GM18511 (cell line): ENCODE data around the gene ZNF530.

Experiments
- ATAC-seq: cut with Tn5 transposase; IDR thresholded peaks from one replicate; pipeline ENCODE4 v1.9.1; 2021; ENCODE audit warnings: mild to moderate bottlenecking, moderate library complexity; ENCODE audit not compliant: unreplicated experiment

The ZNF530 gene

DNA sequence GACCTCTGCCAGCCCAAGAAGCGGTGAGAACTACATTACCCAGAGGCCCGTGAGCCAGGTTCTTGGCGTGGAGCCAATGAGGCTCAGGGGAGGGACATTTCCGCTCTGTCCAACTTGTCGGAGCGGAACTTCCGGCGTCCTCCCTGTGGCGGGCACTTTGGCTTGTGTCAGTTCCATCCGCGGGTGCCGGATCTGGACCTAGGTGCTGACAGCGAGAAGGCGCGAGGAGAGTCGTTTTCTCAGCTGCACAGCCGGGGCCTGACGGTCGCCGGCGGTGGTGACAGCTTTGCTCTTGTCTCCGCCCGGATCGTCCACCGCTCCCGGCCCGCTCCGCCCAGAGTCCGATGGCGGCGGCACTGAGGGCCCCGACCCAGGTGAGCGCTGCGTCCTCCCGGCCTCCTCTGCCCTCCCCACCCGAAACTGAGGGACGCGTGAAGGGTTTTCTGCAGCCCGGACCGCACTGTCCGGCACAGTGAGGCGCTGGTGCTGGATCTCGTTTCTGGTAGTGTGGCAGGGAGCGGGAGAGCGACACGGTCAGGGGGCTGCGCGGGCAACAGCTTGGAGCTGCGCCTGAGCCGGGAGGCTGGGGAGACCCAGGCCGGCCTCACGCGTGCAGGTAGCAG is at the start of gene ZNF530:
Gene ZNF530, plus strand, starts transcription at position 125 of the 623 bp plus-strand sequence. CDS start 4,461 bp downstream, outside the sequence.
- peak; percentile 99 for ATAC-seq

DNA sequence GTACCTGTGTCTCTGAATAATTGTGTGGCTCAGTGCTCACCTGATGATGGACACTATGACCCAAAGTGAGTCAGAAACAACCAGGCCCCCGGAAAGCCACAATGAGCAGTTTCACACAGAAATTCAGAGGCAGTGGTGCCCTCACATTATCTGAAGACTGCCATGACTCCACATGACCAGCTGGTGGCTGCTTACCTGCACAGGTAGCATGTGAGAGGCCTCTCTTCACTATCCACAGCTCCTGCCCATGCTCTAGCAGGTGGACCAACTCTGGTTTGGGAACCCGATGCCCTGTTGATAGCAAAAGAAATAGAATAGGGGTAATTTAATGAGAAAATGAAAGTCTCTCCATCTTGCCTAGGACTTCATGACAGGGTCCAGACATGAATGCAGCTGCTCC is 47.3 kb upstream of the ZNF530 start:
- no peak for ATAC-seq

DNA sequence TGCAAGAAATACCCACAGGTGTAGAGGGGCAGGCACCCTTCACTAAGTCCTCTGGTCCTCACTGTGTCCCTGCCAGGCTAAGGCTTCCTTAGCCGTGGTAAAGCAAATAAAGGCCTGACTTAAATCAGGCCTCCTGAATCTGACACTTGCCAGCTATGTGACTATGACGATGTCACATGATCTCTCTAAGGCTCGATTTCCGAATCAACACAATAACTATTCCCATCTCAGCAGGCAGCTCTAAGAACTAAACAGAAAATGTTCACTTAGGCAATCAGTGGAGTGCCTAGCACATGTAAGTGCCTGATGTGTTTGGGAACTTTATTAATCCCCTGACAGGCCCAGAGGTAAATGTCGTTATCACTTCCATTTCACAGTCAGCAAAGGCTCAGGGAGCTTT is 42.0 kb upstream of the ZNF530 start:
- ATAC-seq, result no peak

DNA sequence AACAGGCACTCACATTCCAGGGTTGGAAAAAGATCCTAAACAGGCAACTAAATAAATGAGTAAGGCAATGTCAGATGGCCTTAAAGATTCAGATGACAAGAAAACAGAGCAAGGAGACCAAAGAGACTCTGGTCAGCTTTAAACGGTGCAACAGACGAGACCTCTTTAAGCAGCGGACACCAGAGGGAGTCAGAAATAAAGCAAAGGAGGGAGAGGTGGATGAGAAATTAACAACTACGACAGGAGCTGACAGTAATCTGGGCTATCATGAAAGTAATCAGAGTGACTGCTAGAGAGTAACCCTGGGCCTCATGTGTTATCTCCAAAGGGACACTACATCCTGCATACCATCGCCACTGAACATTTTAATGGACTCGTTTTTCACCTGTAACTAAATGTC is 41.2 kb upstream of the ZNF530 start:
- no peak for ATAC-seq

DNA sequence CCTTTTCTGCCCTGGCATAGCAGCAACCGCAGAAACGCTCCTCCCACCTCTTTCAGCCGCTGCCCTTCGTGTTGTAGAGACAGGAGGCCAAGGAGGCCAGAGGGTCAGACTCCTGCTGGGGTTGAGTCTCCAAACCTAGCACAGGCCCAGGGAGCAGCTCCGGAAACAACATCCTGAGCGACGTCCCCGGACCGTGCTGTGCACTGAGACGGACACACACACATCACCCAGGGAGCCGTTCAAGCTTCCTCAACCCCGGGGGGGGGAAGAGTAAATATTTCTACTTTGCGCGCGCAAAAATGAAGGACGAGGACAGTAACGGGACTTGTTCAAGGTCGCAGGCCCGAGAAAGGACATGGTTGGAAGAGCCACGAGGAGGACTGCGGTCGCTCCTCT is 40.7 kb upstream of the ZNF530 start:
- peak; percentile 42 for ATAC-seq

DNA sequence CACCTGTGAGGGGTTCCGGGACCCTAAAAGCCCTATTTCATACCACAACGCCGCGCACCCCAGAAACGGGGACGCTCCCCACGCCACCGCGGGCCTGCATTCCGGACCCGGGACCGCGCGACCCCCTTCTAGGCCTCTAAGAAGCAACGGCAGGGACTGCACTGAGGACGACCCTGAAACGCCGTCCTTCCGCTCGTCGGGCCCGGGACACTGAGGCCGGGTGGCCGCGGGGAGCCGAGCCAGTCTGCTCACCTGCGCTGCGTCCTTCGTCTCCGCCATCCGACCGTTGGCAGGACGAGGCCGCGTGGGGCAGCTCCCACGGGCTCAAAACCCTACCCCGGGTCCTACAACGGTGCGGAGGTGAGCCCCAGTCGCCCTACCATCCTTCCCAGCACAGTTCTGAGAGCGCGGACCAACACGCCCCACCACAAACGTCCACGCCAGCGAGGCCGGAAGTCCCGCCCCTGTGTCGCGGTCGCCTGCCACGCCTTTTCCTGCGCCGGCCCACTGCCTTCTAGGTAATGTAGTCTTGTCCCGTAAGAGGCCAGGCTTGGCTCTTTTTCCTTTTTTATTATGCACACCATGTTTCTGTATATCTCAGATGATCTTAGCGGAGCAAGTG is 40.2 kb upstream of the ZNF530 start, which contains the start of gene ZNF550:
Gene ZNF550, minus strand, starts transcription at position 460 of the 622 bp plus-strand sequence. Its CDS starts 181 bp downstream, at position 279.
- peak; percentile 100 for ATAC-seq

DNA sequence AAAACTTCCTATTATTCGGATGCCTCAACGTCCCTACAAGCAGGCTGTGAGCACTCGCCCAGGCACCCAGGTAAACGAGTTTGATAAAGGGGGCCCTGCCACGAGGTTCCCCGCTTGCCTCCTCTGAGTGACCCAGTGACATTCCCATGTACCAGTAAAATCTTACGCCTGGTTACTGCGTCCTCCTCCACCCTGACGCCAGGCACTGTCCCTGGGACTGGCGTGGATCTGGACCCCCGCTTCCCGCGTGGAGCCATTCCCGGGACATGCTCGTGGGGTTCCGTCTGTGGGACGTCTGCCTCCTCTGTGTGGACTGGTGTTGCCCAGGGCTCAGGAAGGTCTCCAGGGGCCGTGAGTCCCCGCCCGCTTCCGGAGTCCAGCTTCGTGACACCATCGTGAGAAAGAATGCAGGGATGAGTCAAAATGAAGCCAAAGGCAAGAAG is 39.6 kb upstream of the ZNF530 start:
- no peak for ATAC-seq

DNA sequence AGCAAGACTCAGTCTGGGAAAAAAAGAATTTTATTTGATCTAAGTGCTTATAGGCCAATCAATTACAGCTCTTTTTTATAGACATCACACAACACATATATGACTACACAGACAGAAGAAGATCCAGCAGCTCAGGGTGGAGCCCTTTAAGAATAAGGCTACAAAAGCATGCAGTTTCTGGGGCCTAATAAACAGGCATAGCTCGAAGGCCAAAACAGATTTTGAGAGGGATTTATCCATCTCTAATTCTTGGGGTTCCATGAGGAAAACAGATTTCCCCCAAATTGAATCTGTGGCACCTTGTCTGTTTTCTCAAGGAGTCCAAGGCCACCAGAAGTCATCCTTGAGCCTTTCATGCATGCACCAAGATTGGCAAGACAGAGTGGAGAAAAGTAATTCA is 36.1 kb upstream of the ZNF530 start:
- ATAC-seq, result no peak

DNA sequence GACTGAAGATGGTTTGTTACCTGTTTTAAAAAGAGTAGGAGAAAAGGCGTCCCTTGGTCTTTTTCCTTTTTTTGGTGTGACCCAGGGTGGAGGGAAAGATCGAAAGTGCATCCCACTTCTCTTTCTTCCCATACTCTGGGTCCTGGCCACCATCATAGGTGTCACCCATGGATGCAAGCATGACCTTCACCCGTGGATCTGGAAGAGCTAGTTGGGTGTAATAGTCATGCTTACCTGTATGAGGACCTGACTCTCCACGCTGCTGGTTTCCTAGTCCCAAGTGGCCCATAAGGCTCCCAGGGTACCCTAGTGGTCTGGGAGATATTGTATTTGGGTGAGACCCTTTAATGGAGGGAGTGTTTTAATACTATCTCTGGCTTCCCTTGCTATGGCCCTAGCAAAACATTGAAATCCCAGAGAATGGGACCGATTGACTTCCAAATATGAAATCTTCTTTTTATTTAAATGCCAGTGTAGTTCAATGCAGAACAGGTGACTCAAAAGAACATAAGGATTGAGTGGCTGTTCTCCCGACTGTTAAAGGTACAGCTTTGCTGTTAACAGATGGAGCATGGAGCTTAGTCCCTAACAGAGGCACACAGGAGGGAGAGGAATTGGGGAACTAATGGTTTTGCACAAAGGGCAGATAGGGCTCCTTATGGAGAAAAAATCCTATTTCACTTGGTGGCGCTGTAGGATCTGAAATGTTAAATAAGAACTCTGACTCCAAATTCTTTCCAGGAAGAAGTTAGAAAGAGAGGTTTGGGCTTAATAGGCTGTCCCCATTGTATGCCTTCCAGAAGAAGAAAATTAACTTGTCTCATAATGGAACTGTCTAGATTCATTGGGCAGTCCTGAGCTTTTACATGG is 33.1 kb upstream of the ZNF530 start:
- no peak for ATAC-seq

DNA sequence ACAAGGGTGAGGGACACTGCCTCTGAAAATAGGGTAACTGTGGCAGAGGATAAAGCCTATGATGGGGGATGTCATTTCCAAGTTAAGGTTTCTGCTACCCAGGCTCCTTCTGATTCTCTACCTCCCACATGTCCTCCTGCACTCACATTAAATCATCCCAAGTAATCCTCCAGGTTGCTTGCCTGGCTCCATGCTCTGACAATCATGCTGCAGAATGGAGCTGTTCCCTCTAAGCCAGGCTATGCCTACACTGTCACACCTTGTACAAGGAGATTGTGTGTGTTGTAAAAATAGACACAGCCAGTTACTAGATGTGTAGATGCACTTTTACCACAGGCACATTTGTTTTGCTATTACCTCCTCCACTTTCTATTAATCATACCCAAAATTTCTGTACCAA is 29.0 kb upstream of the ZNF530 start:
- ATAC-seq, result no peak

DNA sequence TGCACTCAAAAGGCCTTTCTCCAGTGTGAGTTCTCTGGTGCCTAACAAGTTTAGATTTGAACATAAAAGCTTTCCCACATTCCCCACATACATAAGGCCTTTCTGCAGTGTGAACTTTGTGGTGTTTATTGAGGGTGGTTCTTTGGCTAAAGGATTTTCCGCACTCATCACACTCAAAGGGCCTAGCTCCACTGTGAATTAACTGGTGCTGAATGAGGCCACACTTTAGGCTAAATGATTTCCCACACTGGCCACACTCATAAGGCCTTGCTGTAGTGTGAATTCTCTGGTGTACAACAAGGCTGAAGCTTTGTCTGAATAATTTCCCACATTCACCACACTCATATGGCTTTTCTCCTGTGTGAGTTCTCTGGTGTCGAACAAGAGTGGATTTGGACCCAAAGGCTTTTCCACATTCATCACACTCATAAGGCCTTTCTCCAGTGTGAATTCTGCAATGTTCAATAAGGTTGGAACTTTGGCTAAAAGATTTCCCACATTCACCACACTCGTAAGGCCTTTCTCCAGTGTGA is 27.2 kb upstream of the ZNF530 start:
- no peak for ATAC-seq

DNA sequence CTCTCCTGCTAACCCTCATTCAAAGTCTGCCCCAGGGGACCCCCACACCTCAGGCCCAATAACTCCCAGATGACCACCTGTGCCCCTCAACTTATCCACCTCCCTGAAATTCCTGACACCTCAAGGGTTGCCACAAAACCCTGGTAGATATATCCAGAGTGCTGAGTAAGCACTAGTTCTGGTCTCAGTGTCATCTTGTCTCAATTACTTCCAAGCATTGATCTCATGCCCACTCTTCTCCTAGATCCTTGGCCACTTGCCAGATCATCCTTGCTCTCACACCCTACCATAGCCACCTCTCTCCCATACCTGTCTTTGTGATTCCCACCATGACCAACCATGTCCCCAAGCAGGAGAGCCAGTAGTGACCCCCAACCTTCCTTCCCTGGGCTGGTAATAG is 23.0 kb upstream of the ZNF530 start:
- no peak for ATAC-seq

DNA sequence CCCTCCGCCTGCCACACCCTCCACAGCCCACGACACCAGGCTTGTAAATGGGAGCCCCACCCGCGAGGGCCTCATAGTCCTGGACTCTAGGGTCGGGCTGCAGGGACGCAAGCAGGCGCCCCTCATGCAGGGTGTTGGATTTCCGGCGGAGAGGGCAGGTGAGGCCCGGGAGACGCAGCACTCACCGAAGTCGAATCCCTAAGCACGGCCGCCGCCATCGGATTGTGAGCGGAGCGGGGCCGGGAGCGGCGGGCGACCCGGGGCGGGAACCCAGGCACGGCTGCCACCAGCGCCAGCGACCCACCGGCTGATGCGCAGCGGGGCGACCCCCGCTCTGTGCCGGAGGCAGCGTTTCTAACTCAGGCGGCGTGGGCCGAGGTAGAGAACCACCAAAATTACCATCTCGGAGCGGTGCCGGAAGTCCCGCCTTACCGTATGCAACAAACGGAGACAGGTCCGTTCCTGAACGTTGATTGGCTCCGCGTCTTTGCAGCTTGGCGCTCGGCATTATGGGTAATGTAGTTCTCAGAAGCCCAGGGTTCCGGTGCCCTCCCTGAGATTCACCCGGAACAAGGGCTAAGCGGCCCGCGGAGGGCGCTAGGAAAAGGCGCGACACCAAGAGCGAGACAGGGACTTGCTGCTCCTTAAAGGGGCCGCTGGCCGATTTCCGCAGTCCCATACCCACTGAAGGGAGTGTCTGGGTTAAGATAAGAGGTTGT is 21.0 kb upstream of the ZNF530 start, which contains the start of gene ZNF416:
Gene ZNF416, minus strand, starts transcription at position 425 of the 719 bp plus-strand sequence. Its CDS starts 207 bp downstream, at position 218.
- ATAC-seq, result peak; percentile 94

DNA sequence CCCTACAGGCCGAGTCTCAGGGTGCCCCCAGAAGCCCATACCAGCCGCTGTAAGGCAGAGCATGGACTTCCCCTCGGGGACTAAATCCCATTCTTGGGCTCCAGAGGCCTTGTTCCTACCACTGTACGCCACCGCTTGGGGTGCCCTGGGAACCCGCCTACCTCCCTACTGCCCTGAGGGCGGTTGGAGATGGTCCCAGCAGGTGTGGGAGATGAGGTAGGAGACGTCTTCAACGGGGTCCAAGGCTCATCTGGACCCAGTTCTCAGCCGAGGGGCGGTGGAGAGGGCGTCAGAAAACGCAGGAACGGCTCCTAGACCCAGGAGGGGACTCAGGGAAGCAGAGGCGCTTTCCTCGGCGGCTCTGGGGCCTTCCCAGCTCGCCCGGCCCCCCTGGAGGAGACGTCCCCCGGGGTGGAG is 16.6 kb upstream of the ZNF530 start:
- no peak for ATAC-seq

DNA sequence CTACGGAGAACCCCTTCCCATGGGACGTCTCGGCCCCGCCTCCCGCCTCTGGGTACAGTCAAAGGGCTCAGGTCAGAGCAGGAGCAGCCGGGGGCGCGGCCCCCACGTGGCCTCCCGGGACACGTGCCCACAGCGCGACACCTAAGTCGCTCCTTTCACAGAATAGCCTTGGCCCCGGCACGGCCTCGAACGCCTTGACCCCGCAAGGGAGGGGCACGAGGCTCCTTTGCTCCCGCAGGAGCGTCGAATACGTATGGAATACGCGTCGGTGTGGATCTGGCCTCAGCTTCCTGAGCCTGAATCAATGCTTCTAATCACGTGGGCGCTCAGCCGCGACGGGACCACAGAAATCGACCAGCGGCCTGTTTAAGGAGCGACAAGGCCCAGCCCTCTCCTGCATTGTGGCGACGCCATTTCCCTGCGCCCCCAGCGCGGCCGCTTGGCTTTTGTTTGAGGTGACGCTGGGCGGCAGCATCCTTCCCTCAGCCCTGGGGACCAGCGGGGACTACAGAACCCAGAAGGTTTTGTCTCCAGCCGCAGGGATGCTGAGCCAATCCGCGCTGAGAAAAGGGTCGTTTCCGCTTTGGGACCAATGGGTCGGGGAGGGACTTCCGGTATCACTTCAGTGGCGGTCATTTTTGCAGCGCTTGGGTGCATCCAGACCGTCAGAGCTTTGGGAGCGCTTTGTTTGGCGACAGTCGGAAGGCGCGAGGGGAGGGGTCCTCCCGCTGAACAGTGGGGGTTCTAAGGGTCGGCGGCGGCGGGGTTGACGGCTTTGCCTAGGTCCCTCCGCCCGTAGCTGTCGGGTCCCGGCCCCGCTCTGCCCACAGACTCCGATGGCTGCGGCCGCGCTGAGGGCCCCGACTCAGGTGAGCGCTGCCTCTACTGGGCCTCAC is 15.9 kb upstream of the ZNF530 start, which contains the start of gene ZIK1:
Gene ZIK1, plus strand, starts transcription at position 625 of the 896 bp plus-strand sequence. Its CDS starts 212 bp downstream, at position 837.
- ATAC-seq, result peak; percentile 92

DNA sequence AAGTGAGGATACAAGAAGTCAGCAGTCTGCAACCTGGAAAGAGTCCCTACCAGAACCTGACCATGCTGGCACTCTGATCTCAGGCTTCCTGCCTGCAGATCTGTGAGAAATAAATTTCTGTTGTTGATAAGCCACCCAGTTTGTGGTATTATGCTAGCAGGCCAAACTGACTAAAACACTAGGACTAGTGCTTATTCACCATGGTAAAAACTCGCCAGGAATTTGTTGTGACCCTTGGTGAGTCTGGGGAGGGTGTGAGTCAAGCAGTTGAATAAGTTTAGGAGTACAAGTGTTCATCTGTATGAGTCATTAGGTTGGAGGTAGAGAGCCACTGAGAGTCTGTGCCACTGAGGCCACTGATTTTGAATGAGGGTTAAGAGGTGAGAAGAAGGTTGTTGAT is 12.2 kb upstream of the ZNF530 start:
- no peak for ATAC-seq

DNA sequence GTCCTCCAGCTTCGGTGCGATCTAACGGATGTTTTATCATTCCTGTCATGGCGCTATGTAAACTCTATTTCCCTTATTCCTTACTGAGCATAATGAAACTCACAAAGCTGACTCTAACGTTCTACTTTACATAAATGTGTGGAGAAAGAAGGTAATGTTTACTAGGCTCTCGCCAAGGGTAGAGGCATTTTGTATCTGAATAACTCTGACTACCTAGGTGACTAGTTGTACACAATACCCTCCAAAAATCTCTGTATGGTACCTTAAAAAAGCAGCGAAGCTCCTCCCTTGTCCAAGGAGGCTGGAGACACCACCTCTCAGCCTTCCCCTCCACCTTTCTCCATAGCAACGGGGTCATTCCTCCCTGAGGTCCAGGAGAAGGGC is 316 bp upstream of the ZNF530 start:
- peak; percentile 38 for ATAC-seq

DNA sequence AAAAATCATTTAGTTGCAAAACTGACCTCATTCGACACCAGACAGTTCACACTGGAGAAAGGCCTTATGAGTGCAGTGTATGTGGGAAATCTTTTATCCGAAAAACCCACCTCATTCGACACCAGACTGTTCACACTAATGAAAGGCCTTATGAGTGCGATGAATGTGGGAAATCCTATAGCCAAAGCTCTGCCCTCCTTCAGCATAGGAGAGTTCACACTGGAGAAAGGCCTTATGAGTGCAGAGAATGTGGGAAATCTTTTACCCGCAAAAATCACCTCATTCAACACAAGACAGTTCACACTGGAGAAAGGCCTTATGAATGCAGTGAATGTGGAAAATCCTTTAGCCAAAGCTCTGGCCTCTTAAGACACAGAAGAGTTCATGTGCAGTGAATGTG is 7.2 kb downstream of the ZNF530 start:
- ATAC-seq, result no peak

DNA sequence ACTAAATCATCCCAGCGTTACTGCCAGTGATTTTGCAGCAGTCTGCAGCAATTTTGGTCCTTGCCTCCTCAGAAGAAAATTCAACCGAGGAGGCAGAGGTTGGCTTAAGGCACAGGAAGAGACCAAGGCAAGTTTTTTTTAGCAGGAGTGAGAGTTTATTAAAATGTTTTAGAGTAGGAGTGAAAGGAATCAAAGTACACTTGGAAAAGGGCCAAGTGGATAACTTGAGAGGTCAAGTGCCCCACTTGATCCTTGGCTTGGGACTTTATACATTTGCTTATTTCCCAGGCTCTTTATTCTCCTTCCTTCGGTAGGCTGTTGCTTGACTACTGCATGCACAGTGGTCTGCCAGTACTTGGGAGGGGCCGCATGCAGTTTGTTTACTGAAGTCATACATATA is 11.4 kb downstream of the ZNF530 start:
- ATAC-seq, result no peak
